MCF 10A (cell line): ENCODE measurements around the gene HES7. TPM values are rescaled to one million over a fixed set of nuclear protein-coding genes. Genes with fewer than 3 reads are reported as not detected.
A peak's percentile ranks its signal among the peaks of the same experiment; 100 is the strongest.

Source experiments
- BruUV-seq: library from RNA; stranded (reverse); fragments of 400-500 nt; replicated peaks from 2 replicates; lab custom pipeline; 2021; lab: Mats Ljungman, UMichigan
- CTCF ChIA-PET: fragments of 300-600 bp; sonication (Branson Sonifier 250); formaldehyde crosslinking; extraction: SDS; loops from one replicate; lab custom pipeline; 2021; ENCODE audit warnings: antibody characterized with exemption, inconsistent platforms; lab: Yijun Ruan, JAX
- POLR2A ChIA-PET: fragments of 300-600, 350-650 bp; sonication (Branson Sonifier 250); formaldehyde crosslinking; extraction: SDS; loops from one replicate; lab custom pipeline; 2020; ENCODE audit warnings: antibody characterized with exemption, inconsistent platforms; lab: Yijun Ruan, JAX
- DNase-seq: peaks from one replicate; pipeline ENCODE4 v3.0.0-alpha.2; 2018; ENCODE audit not compliant: unreplicated experiment
- H3K27ac Mint-ChIP-seq: one replicate; pipeline ENCODE4 v1.8.0; 2022; ENCODE audit warnings: mild to moderate bottlenecking, low read depth, mixed read lengths; ENCODE audit not compliant: unreplicated experiment
- H3K27me3 Mint-ChIP-seq: one replicate; pipeline ENCODE4 v1.8.0; 2022; ENCODE audit warnings: mixed read lengths; ENCODE audit not compliant: insufficient read depth, unreplicated experiment
- H3K36me3 Mint-ChIP-seq: one replicate; pipeline ENCODE4 v1.8.0; 2022; ENCODE audit warnings: mild to moderate bottlenecking, moderate library complexity, mixed read lengths; ENCODE audit not compliant: insufficient read depth, unreplicated experiment
- H3K4me1 Mint-ChIP-seq: one replicate; pipeline ENCODE4 v1.8.0; 2022; ENCODE audit warnings: mixed read lengths; ENCODE audit not compliant: insufficient read depth, unreplicated experiment
- H3K4me3 Mint-ChIP-seq: one replicate; pipeline ENCODE4 v1.8.0; 2022; ENCODE audit warnings: mild to moderate bottlenecking, moderate library complexity, mixed read lengths; ENCODE audit not compliant: unreplicated experiment
- H3K9me3 Mint-ChIP-seq: one replicate; pipeline ENCODE4 v1.8.0; 2022; ENCODE audit warnings: mixed read lengths; ENCODE audit not compliant: unreplicated experiment
- CTCF ChIP-seq: fragments of 200-600 bp; IDR thresholded peaks from one replicate; pipeline ENCODE4 v1.8.0; 2022; ENCODE audit warnings: antibody characterized with exemption, mild to moderate bottlenecking; ENCODE audit not compliant: unreplicated experiment
- intact Hi-C: fragments of 100-400 bp; cut with micrococcal nuclease; formaldehyde crosslinking; loops from 2 replicates; pipeline ENCODE4 v1.14.1; 2022
- total RNA-seq: library from RNA; stranded (reverse); gene quantifications from 2 replicates; pipeline ENCODE4 v1.2.3, GENCODE V29; 2022

The HES7 gene
- total RNA-seq, 1 experiment from 2014 or later, result 5.9 TPM

DNA sequence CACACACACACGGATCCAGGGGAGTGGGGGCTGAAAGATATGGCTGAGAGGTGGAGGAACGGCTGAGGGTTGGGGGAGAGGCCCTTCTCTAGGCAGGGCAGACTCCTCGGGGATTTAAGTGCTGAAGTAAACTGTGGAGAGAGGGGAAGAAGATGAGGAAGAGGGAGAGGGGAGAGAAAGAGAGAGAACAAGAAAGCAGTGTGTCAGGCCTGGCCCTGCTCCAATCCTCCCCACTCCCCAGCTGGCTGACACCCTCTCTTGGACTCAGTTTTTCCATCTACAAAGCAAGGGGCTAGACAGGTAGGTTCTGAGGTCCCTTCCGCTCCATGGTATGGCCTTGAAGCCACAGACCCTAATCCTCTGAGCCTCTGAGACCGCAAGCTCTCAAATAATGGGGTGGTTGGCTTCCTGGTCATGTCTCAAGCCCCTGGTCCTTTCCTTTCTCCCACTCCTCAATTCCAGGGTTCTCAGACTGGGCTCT, 36.9 kb upstream of the HES7 start:
- POLR2A ChIA-PET, result interaction anchor here (0.6 to 16.5 kb wide), 13 partner anchors 8 to 87 kb away, joined by 3 to 429 read pairs (median 3); partner anchors contain the start of genes ALOXE3, BORCS6, CTC1 and HES7

DNA sequence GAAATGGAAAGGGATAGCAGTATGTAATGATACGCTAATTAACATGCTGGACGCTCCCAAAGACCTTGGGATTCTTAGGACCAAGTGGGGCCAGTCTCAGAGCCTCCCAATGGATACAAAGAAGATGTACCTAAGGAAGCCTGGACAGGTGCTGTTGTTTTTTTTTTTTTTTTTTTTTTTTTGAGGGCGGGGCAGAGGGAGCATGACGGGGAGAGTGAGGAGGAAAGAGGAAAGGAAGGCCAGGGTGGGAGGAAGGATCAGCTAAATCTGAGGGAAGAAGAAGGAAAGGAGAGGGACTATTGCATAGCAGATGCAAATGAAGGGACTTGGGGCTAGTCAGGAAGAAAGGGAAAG, 36.3 kb upstream of the HES7 start:
- CTCF ChIA-PET, result interaction anchor here (0.7 to 8.7 kb wide), 4 partner anchors 21 to 600 kb away, joined by 4 to 59 read pairs (median 10); partner anchors contain the start of gene ALOXE3
- no peak overlapping the region for H3K27ac Mint-ChIP-seq
- no peak for TF ChIP-seq CTCF
- DNase-seq, result no peak
- H3K4me1 Mint-ChIP-seq, result peaks cover 38% of the 10 kb centered on the region
- POLR2A ChIA-PET, result interaction anchor here (0.6 to 16.5 kb wide), 10 partner anchors 11 to 88 kb away, joined by 3 to 429 read pairs (median 6); partner anchors contain the start of genes ALOXE3, BORCS6 and CTC1
- H3K27me3 Mint-ChIP-seq, result no peaks in the 10 kb centered on the region
- H3K36me3 Mint-ChIP-seq, result peaks cover 31% of the 10 kb centered on the region
- peak overlapping the region; percentile 78 for H3K4me3 Mint-ChIP-seq
- intact Hi-C loops, result no loop called here
- H3K9me3 Mint-ChIP-seq, result no peaks in the 10 kb centered on the region
- BruUV-seq, result no TSS peak

More for the DNA sequence above, 36.9 kb upstream of the HES7 start:
- Mint-ChIP-seq H3K4me1 (peaks cover 38% of the 10 kb centered on the region), H3K27me3 (no peaks in the 10 kb centered on the region), H3K36me3 (peaks cover 31% of the 10 kb centered on the region), H3K9me3 (no peaks in the 10 kb centered on the region), H3K27ac (peak overlapping the region; percentile 94), H3K4me3 (peak overlapping the region; percentile 78)
- TF ChIP-seq CTCF, result no peak
- no TSS peak for BruUV-seq
- intact Hi-C loops, result no loop called here
- no peak for DNase-seq
- CTCF ChIA-PET, result interaction anchor here (0.7 to 8.7 kb wide), 4 partner anchors 16 to 50 kb away, joined by 3 to 59 read pairs (median 10); partner anchors contain the start of genes ALOXE3 and TMEM107

- no TSS peak for BruUV-seq
- ChIA-PET CTCF (interaction anchor here (0.6 to 8.7 kb wide), 10 partner anchors 8 to 599 kb away, joined by 3 to 59 read pairs (median 4); partner anchors contain the start of genes ALOXE3 and BORCS6), POLR2A (interaction anchor here (0.7 to 16.5 kb wide), 11 partner anchors 8 to 88 kb away, joined by 3 to 429 read pairs (median 11); partner anchors contain the start of genes ALOXE3, BORCS6, CTC1 and TMEM107)
- no peaks in the 10 kb centered on the region for H3K27me3 Mint-ChIP-seq
- intact Hi-C loops, result no loop called here
- peak overlapping the region; percentile 78 for H3K4me3 Mint-ChIP-seq
- peaks cover 35% of the 10 kb centered on the region for H3K4me1 Mint-ChIP-seq
- TF ChIP-seq CTCF, result no peak
- H3K36me3 Mint-ChIP-seq, result peaks cover 31% of the 10 kb centered on the region
- no peak for DNase-seq
- H3K27ac Mint-ChIP-seq, result no peak overlapping the region
- no peaks in the 10 kb centered on the region for H3K9me3 Mint-ChIP-seq
These were observed 35.7 kb upstream of the HES7 start for GRCh38 chr17:8159459-8160223.

DNA sequence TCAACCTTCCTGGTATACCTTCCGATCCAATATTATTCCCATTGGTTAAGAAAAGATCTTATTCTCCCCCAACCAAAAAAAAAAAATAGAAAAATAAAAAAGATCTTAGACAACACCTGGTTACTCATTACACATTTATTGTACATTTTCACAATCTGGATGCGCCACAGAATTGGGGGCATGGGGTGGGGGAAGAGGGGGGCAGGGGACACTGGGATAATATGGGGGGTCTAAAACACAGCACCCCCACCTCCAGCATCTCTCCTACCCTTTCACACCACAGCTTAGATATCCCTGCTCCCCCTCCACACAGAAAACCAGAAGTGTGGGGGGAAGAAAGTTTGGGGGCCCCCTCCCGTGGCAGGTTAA, 35.1 kb upstream of the HES7 start:
- intact Hi-C loops, result no loop called here
- ChIA-PET CTCF (interaction anchor here (0.6 to 8.7 kb wide), 11 partner anchors 8 to 913 kb away, joined by 3 to 59 read pairs (median 4); partner anchors contain the start of genes ALOXE3, BORCS6 and HES7), POLR2A (interaction anchor here (0.6 to 16.5 kb wide), 10 partner anchors 8 to 107 kb away, joined by 3 to 429 read pairs (median 78); partner anchors contain the start of genes ALOXE3, BORCS6, HES7 and TMEM107)
- Mint-ChIP-seq H3K36me3 (peaks cover 31% of the 10 kb centered on the region), H3K9me3 (no peaks in the 10 kb centered on the region), H3K4me3 (peak overlapping the region; percentile 21), H3K27ac (peak overlapping the region; percentile 24), H3K27me3 (no peaks in the 10 kb centered on the region), H3K4me1 (peaks cover 36% of the 10 kb centered on the region)
- TF ChIP-seq CTCF, result no peak
- BruUV-seq, result no TSS peak
- no peak for DNase-seq
